Measurements from ENCODE around the gene NUMB. TPM values are rescaled to one million over a fixed set of nuclear protein-coding genes. Genes with fewer than 3 reads are reported as not detected.

Gene NUMB
- total and polyA plus RNA-seq, 2 of the 13 experiments (the other 11 are each of a cell fraction or from before 2014, with no cell fraction given), result 20.3 to 71.1 TPM

DNA sequence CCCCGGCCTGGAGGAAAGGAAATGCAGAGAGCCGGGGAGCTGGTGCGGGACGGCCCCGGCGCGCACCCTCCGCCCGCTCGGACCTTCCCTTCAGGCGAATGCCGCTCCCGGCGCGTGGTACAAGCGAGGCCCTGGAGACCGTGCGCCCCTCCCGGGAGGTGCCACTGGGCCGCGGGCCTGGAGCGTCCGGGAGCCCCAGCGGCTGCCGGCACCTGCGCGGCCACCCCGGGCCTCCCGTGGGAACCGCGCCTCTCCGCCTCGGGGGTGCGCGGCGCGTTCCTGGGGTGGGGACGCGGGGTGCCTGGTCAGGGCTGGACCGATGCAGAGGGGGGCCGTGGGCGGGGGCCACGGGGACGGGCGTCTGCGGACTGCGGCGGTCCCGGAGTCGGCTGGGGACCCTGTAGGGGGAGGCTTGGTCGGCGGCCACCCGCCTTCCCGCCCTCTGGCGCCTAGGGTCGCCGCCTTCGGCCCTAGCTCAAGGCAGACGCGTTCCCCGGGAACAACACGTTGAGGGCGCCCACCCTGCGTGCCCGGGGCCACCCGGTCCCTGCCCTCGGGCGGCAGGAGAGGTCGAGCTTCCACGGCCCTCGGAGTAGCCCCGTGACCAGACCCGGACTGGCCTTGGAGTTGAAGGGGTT lies 220.4 kb downstream of the NUMB start (continued):
- TF ChIP-seq, protein P1, sequence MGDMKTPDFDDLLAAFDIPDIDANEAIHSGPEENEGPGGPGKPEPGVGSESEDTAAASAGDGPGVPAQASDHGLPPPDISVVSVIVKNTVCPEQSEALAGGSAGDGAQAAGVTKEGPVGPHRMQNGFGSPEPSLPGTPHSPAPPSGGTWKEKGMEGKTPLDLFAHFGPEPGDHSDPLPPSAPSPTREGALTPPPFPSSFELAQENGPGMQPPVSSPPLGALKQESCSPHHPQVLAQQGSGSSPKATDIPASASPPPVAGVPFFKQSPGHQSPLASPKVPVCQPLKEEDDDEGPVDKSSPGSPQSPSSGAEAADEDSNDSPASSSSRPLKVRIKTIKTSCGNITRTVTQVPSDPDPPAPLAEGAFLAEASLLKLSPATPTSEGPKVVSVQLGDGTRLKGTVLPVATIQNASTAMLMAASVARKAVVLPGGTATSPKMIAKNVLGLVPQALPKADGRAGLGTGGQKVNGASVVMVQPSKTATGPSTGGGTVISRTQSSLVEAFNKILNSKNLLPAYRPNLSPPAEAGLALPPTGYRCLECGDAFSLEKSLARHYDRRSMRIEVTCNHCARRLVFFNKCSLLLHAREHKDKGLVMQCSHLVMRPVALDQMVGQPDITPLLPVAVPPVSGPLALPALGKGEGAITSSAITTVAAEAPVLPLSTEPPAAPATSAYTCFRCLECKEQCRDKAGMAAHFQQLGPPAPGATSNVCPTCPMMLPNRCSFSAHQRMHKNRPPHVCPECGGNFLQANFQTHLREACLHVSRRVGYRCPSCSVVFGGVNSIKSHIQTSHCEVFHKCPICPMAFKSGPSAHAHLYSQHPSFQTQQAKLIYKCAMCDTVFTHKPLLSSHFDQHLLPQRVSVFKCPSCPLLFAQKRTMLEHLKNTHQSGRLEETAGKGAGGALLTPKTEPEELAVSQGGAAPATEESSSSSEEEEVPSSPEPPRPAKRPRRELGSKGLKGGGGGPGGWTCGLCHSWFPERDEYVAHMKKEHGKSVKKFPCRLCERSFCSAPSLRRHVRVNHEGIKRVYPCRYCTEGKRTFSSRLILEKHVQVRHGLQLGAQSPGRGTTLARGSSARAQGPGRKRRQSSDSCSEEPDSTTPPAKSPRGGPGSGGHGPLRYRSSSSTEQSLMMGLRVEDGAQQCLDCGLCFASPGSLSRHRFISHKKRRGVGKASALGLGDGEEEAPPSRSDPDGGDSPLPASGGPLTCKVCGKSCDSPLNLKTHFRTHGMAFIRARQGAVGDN (CRISPR knock-in tag; IDR thresholded peaks at IDR 0.05), result peak; percentile 53

DNA sequence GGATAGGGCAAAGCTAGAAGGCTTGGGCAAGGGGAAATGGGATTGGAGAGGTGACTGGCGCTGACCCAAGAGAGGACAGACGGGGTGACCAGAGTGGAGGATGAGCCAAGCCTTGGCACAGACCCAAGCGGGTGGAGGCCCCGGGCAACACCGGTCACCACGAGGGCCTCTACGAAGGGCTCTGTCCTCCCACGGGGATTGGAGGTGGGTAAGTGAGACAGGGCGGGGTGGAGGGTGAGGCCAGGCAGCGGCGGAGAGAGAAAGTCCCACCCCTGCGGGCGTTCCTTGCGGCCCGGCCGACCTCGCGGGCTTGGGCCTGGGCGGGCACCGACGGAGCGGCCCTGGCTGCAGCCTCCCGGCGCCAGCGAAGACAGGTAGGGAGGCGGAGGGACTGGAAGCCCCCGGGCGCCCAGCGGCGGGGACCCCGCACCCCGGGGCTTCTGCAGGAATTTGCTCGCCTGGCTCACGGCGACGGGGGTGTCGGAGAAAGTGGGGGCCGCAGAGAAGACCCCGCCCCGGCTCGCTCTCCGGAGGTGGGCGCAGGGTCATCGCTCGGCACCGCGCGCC lies 221.0 kb downstream of the NUMB start, which contains the start of gene PAPLN:
Gene PAPLN (plus strand): TSS at position 288 of the 567 bp plus-strand sequence. CDS start 2,273 bp downstream, outside the sequence.
- H3K4me2 ChIP-seq (ENCODE audit: low read depth, low read length), result peak within 1 kb of the TSS; percentile 92
- no peaks in the 10 kb centered on the region for H3K36me3 ChIP-seq (replicated peaks in 1 of 2; ENCODE audit: control insufficient read depth in 1 of 2, insufficient read depth in 2 of 2, low read length in 2 of 2)
- CTCF ChIA-PET (ENCODE audit: low intra/inter-chr PET ratio, low total read pairs), result no interaction called here
- peak within 1 kb of the TSS; percentile 34; the same call in 1 of the 2 replicates for H3K9ac ChIP-seq (ENCODE audit: insufficient read depth, low read depth, low read length)
- no peak within 1 kb of the TSS for H2AFZ ChIP-seq (ENCODE audit: low read length)
- ATAC-seq (no peak), FAIRE-seq (no peak), DNase-seq (ENCODE audit: low spot score) (no peak)
- intact Hi-C loops (cut with micrococcal nuclease; ENCODE audit: unreplicated experiment), result loop anchor here (10.0 kb wide), 1 partner anchor 47 kb away; no protein-coding TSS in a partner anchor
- no peak within 1 kb of the TSS for H3K27ac ChIP-seq (ENCODE audit: extremely low read length, insufficient read depth, low read length)
- peaks cover 37% of the 10 kb centered on the region for H3K4me1 ChIP-seq (ENCODE audit: insufficient read depth, low read length)
- whole genome bisulfite sequencing (ENCODE audit: low lambda C conversion rate), result 62% methylated on average over 22 of the region's 48 CpGs
- no peaks in the 10 kb centered on the region for H4K20me1 ChIP-seq (ENCODE audit: insufficient read depth, low read length)
- in situ Hi-C loops (cut with HindIII; ENCODE audit: extremely low pct_ligation_motif_present, low pct_unique_long_range_greater_than_20kb), result no loop called here
- peak within 1 kb of the TSS; percentile 54 to 73 (median 66) for H3K4me3 ChIP-seq (replicated peaks in 1 of 3; ENCODE audit: insufficient read depth in 1 of 3, low read depth in 2 of 3, low read length in 3 of 3)
- BruUV-seq (replicated peaks), result no TSS peak
- POLR2A ChIA-PET, result no interaction called here
- H3K27me3 ChIP-seq (ENCODE audit: control insufficient read depth in 1 of 2, insufficient read depth in 2 of 2, low read length in 2 of 2), result peaks cover 19 to 87% of the 10 kb centered on the region in 2 experiments
- no peaks in the 10 kb centered on the region for H3K79me2 ChIP-seq (ENCODE audit: insufficient read depth, low read length)
- no peaks in the 10 kb centered on the region for H3K9me3 ChIP-seq (ENCODE audit: low read length)
- TF ChIP-seq DPF2 (CRISPR knock-in tag; IDR thresholded peaks at IDR 0.05; ENCODE audit: borderline replicate concordance, low read depth) (no peak), ZNF12 (CRISPR knock-in tag; IDR thresholded peaks at IDR 0.05) (no peak), JARID2 (CRISPR knock-in tag; IDR thresholded peaks at IDR 0.05; ENCODE audit: insufficient replicate concordance) (no peak), ZBTB42 (CRISPR knock-in tag; IDR thresholded peaks at IDR 0.05) (no peak), ARNT2 (CRISPR knock-in tag; IDR thresholded peaks at IDR 0.05; ENCODE audit: low read depth) (no peak), RBAK (CRISPR knock-in tag; IDR thresholded peaks at IDR 0.05) (no peak), ZNF547 (CRISPR knock-in tag; IDR thresholded peaks at IDR 0.05) (no peak), HMG20B (CRISPR knock-in tag; conservative IDR thresholded peaks at IDR 0.05) (no peak), ZNF879 (CRISPR knock-in tag; IDR thresholded peaks at IDR 0.05) (no peak), HCFC1 (IDR thresholded peaks at IDR 0.05; ENCODE audit: low read depth, low read length) (no peak), HOXA5 (CRISPR knock-in tag; IDR thresholded peaks at IDR 0.05) (no peak)
- TF ChIP-seq, protein P2, sequence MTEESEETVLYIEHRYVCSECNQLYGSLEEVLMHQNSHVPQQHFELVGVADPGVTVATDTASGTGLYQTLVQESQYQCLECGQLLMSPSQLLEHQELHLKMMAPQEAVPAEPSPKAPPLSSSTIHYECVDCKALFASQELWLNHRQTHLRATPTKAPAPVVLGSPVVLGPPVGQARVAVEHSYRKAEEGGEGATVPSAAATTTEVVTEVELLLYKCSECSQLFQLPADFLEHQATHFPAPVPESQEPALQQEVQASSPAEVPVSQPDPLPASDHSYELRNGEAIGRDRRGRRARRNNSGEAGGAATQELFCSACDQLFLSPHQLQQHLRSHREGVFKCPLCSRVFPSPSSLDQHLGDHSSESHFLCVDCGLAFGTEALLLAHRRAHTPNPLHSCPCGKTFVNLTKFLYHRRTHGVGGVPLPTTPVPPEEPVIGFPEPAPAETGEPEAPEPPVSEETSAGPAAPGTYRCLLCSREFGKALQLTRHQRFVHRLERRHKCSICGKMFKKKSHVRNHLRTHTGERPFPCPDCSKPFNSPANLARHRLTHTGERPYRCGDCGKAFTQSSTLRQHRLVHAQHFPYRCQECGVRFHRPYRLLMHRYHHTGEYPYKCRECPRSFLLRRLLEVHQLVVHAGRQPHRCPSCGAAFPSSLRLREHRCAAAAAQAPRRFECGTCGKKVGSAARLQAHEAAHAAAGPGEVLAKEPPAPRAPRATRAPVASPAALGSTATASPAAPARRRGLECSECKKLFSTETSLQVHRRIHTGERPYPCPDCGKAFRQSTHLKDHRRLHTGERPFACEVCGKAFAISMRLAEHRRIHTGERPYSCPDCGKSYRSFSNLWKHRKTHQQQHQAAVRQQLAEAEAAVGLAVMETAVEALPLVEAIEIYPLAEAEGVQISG (CRISPR knock-in tag; IDR thresholded peaks at IDR 0.05), result no peak
- TF ChIP-seq, protein P3, sequence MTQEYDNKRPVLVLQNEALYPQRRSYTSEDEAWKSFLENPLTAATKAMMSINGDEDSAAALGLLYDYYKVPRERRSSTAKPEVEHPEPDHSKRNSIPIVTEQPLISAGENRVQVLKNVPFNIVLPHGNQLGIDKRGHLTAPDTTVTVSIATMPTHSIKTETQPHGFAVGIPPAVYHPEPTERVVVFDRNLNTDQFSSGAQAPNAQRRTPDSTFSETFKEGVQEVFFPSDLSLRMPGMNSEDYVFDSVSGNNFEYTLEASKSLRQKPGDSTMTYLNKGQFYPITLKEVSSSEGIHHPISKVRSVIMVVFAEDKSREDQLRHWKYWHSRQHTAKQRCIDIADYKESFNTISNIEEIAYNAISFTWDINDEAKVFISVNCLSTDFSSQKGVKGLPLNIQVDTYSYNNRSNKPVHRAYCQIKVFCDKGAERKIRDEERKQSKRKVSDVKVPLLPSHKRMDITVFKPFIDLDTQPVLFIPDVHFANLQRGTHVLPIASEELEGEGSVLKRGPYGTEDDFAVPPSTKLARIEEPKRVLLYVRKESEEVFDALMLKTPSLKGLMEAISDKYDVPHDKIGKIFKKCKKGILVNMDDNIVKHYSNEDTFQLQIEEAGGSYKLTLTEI (CRISPR knock-in tag; conservative IDR thresholded peaks at IDR 0.05), result no peak
